ENCODE data around the gene VOPP1. TPM values are rescaled to one million over a fixed set of nuclear protein-coding genes. Genes with fewer than 3 reads are reported as not detected.
"Not testable (repeated sequence)": the region's sequence is repeated elsewhere in the genome, so short reads cannot be mapped to it uniquely, and the experiment has no call there.

VOPP1 gene
- total and polyA plus RNA-seq, 12 donors: 10.2 to 60.7 (median 35.5) TPM

DNA sequence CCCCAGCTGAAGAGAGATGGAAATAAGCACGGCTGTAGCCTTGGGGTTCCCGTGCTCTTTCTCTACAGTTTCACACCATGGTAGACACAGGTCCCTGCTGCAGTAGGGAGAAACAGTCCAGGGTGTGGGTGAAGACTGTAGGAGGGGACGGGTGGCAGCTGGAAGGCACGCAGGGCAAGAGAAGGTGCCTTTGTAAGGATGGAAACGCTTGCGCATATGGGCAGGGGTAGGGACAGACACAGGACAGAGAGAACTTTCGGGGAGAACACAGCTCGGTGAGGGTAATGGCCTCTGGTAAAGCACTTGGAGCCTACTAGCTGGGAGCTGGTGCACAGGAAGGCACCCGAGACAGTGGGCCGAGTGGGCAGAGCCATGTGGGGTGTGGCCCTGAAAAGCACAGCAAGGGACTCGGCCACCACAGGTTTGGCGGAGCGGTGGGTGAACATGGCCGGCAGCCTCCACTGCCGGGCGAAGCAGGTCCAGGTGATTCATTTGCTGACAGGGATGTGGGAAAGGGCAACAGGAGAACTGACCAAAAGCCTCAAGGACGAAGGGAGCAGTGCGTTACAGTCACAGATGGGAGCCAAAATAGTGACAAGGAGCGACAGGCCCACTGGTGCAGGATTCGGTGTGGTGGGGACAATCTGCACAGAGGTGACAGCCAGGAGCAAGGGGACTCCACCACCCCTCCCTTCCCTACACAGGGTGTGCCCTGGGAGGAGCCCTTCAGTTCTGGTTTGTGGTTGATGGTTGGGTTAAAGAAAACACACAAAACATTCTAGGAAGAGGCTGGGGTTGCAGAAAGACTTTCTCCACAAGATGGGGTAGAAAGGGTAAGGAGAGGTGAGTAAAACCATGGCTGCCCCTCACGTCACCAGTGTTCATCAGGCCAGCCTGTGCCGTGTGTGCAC, 97.1 kb downstream of the VOPP1 start:
- H3K4me1 ChIP-seq (replicated peaks in 1 of 2): no peaks in the 10 kb centered on the region
- no peak overlapping the region for H3K4me3 ChIP-seq
- no peak for TF ChIP-seq POLR2A (IDR thresholded peaks at IDR 0.05)
- H3K9me3 ChIP-seq (replicated peaks in 1 of 3): no peaks in the 10 kb centered on the region
- H3K36me3 ChIP-seq (replicated peaks in 1 of 2): no peaks in the 10 kb centered on the region
- intact Hi-C loops (cut with DNase I): no loop called here
- DNase-seq: peak in 2 of 7 donors; percentile 4 to 24
- no peaks in the 10 kb centered on the region for H3K27me3 ChIP-seq
- no peak overlapping the region for H3K27ac ChIP-seq
- WGBS, 4 donors: 88 to 92% (median 91%) methylated on average over 21 to 22 of the region's 22 CpGs

DNA sequence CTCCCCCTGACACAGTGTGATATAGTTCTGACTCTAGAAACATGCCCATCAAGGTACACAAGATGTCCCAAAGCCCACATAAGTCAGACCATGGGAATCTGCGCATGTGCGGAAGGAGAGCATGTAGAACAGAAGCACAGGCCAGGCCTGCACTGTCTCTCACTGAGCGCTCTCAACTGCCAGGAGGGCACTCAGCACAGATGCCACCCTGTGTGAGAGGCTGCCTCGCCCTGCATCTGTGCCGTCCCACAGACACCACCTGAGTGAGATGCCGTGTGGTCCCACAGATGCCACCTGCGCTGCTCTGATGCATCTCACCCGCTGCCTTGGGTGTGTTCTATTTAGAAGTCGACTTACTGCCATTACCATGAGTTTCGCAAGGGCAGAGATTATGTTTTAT, 98.4 kb downstream of the VOPP1 start:
- Histone ChIP-seq H3K27me3 (no peaks in the 10 kb centered on the region), H3K36me3 (replicated peaks in 1 of 2) (no peaks in the 10 kb centered on the region), H3K9me3 (replicated peaks in 1 of 3) (no peaks in the 10 kb centered on the region), H3K4me3 (no peak overlapping the region), H3K27ac (no peak overlapping the region), H3K4me1 (replicated peaks in 1 of 2) (no peaks in the 10 kb centered on the region)
- intact Hi-C loops (cut with DNase I): no loop called here
- WGBS, 4 donors: 97 to 100% (median 98%) methylated on average over 7 to 10 of the region's 10 CpGs
- no peak for TF ChIP-seq POLR2A (IDR thresholded peaks at IDR 0.05)
- TF ChIP-seq, protein P1, sequence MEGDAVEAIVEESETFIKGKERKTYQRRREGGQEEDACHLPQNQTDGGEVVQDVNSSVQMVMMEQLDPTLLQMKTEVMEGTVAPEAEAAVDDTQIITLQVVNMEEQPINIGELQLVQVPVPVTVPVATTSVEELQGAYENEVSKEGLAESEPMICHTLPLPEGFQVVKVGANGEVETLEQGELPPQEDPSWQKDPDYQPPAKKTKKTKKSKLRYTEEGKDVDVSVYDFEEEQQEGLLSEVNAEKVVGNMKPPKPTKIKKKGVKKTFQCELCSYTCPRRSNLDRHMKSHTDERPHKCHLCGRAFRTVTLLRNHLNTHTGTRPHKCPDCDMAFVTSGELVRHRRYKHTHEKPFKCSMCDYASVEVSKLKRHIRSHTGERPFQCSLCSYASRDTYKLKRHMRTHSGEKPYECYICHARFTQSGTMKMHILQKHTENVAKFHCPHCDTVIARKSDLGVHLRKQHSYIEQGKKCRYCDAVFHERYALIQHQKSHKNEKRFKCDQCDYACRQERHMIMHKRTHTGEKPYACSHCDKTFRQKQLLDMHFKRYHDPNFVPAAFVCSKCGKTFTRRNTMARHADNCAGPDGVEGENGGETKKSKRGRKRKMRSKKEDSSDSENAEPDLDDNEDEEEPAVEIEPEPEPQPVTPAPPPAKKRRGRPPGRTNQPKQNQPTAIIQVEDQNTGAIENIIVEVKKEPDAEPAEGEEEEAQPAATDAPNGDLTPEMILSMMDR (IDR thresholded peaks at IDR 0.05): no peak
- peak in 1 of 7 donors; percentile 36 for DNase-seq

DNA sequence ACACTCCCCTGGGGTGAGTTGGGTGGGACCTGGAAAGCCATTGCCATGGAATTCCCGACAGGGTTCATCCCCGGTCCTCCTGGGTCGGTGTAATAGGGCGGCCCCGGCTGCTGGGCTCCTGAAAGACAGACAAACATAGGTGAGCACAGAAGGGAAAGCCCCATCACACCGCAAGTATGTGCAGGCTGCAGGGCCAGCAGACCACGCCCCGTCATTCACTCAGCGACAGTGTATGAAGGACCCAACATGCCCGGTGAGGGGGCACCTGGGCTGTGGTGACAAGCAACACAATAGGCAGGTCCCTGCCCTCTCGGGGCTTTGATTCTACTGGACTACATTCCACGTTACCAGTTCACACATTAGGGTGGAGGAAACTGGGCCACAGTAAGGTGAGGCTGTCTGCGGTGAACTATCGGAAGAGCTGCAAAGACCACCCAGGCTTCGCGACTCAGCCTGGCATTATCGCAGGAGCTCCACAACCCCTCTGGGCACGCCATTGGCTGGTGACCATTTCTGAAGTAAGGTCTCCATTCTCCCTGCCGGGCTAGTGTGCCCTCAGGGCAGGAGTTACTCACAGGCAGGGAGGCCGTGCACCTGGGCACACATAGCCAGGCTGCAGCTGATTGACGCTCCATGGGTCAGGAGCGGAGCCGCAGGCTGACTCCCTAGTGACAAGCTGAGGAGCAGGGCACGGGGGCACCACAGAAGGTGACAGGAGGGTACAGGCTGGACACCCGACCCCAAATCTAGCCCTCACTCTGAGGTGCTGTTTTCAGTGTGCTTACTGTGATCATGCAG, 99.2 kb downstream of the VOPP1 start:
- TF ChIP-seq, protein P1 (IDR thresholded peaks at IDR 0.05): no peak
- TF ChIP-seq POLR2A (IDR thresholded peaks at IDR 0.05): no peak
- no peaks in the 10 kb centered on the region for H3K27me3 ChIP-seq
- peak in 1 of 7 donors; percentile 33 for DNase-seq
- H3K36me3 ChIP-seq (replicated peaks in 1 of 2): no peaks in the 10 kb centered on the region
- H3K4me1 ChIP-seq (replicated peaks in 1 of 2): no peaks in the 10 kb centered on the region
- H3K27ac ChIP-seq: no peak overlapping the region
- no peak overlapping the region for H3K4me3 ChIP-seq
- H3K9me3 ChIP-seq (replicated peaks in 1 of 3): no peaks in the 10 kb centered on the region
- 90 to 96% (median 92%) methylated on average over 16 to 25 of the region's 25 CpGs for WGBS, 4 donors
- intact Hi-C loops (cut with DNase I): no loop called here

DNA sequence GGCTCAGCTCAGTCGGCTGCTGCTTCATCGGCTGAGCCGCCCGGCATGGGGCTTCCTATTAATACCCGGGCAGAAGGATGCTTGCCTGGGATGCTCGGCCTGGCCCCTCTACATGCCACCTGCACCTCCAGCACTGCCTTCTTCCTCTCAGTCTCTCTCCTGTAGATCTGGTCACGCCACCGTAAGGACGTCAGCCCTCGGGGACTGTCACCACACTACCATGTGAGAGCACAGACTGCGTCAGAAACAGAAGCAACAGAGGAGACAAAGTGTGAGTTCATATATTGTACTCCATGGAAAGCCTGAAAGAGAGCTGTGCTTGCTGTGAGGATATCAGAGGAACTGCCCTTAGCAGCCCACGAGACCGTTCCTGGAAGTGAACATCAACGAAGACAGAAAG, 99.9 kb downstream of the VOPP1 start:
- intact Hi-C loops (cut with DNase I); H3K27me3 ChIP-seq; DNase-seq; H3K4me3 ChIP-seq; H3K4me1 ChIP-seq (replicated peaks in 1 of 2); H3K36me3 ChIP-seq (replicated peaks in 1 of 2); H3K9me3 ChIP-seq (replicated peaks in 1 of 3); H3K27ac ChIP-seq: not testable (repeated sequence)
- 97% methylated on average over 5 of the region's 14 CpGs; no CpG with 5 or more reads in 3 of the 4 donors for WGBS, 4 donors

DNA sequence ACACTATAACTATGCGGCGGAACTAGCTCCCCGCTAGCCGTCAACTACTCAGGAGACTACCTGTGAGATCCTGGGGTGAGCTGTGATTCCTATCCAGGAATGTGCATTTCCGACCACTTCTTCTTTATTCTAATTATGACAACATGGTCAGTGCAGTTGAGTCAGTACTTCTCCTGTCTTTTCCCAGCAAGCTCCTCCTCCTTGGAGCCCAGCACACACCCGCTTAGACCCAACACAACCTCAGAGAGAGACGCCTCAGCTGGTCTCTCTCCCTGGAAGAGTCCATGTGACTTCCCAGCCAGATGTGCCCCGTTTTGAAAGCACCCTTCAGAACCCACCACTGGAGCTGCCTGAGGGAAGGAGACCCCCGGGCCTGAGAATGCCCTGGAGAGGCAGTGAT, 100.7 kb downstream of the VOPP1 start:
- H3K4me1 ChIP-seq (replicated peaks in 1 of 2); H3K9me3 ChIP-seq (replicated peaks in 1 of 3); DNase-seq; H3K27ac ChIP-seq; H3K36me3 ChIP-seq (replicated peaks in 1 of 2); H3K4me3 ChIP-seq; intact Hi-C loops (cut with DNase I); H3K27me3 ChIP-seq: not testable (repeated sequence)
- 83 to 93% (median 88%) methylated on average over 1 to 4 of the region's 9 CpGs for WGBS, 4 donors
